ENCODE data around the gene MAST4.

The MAST4 gene

GRCh38 chr5:67050125-67050524 is 453.9 kb downstream of the MAST4 start:
- no peak overlapping the region for H3K27ac ChIP-seq
- no peak for TF ChIP-seq CTCF (conservative IDR thresholded peaks at IDR 0.05)

- no peak for TF ChIP-seq CTCF (conservative IDR thresholded peaks at IDR 0.05)
- H3K27ac ChIP-seq: no peak overlapping the region
Measured at GRCh38 chr5:67050635-67051034, 454.4 kb downstream of the MAST4 start.

- no peak for TF ChIP-seq CTCF (conservative IDR thresholded peaks at IDR 0.05)
- H3K27ac ChIP-seq: no peak overlapping the region
Measured at GRCh38 chr5:67051164-67051563, 455.0 kb downstream of the MAST4 start.

- no peak for TF ChIP-seq CTCF (conservative IDR thresholded peaks at IDR 0.05)
Measured at GRCh38 chr5:67052034-67052433, 455.8 kb downstream of the MAST4 start.

GRCh38 chr5:67053229-67053628 is 457.0 kb downstream of the MAST4 start:
- H3K27ac ChIP-seq: no peak overlapping the region
- no peak for TF ChIP-seq CTCF (conservative IDR thresholded peaks at IDR 0.05)

More at GRCh38 chr5:67052034-67052433, 455.8 kb downstream of the MAST4 start:
- no peak overlapping the region for H3K27ac ChIP-seq

- TF ChIP-seq CTCF (conservative IDR thresholded peaks at IDR 0.05): no peak
- no peak overlapping the region for H3K27ac ChIP-seq
Measured at GRCh38 chr5:67058998-67059743, 463.0 kb downstream of the MAST4 start.

GRCh38 chr5:67059744-67060490 is 463.7 kb downstream of the MAST4 start:
- TF ChIP-seq CTCF (conservative IDR thresholded peaks at IDR 0.05): no peak
- peak overlapping the region; percentile 29; the same call in 1 of the 2 replicates for H3K27ac ChIP-seq
